ENCODE results near the gene C1QB. TPM values are rescaled to one million over a fixed set of nuclear protein-coding genes. Genes with fewer than 3 reads are reported as not detected.

Gene C1QB, protein sequence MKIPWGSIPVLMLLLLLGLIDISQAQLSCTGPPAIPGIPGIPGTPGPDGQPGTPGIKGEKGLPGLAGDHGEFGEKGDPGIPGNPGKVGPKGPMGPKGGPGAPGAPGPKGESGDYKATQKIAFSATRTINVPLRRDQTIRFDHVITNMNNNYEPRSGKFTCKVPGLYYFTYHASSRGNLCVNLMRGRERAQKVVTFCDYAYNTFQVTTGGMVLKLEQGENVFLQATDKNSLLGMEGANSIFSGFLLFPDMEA
- not detected in 2 replicates for total RNA-seq (2014; rRNA removed; shearing (Covaris generic))

DNA sequence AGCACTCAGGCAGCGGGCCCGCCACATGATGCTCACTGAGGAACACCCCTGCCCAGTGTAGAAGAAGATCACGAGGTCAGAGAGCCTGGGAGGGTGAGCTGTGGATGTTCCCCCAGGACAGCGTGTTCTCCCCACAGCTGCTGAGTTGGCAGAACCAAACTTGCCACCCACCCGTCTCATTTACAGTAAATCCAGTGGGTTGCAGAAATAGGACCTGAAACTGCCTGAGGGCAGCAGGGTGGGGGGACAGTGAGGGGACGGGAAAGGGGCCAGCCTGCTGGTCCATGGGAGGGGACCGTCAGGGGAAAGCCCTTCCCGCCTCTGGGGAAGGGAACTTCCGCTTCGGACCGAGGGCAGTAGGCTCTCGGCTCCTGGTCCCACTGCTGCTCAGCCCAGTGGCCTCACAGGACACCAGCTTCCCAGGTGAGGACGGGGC, at the start of gene C1QB:
C1QB (plus strand) TSS at position 356 of the 436 bp plus-strand sequence. CDS start 6,227 bp downstream, outside the sequence.
- no peak for DNase-seq
- no peaks in the 10 kb centered on the region for H3K9me3 ChIP-seq (replicated peaks)
- H3K27ac ChIP-seq, result no peak within 1 kb of the TSS
- H3K27me3 ChIP-seq, result peaks cover 26% of the 10 kb centered on the region; the same call in 1 of the 2 replicates
- no peaks in the 10 kb centered on the region for H3K36me3 ChIP-seq
- H3K4me1 ChIP-seq, result no peaks in the 10 kb centered on the region
- H3K4me3 ChIP-seq, result no peak within 1 kb of the TSS

DNA sequence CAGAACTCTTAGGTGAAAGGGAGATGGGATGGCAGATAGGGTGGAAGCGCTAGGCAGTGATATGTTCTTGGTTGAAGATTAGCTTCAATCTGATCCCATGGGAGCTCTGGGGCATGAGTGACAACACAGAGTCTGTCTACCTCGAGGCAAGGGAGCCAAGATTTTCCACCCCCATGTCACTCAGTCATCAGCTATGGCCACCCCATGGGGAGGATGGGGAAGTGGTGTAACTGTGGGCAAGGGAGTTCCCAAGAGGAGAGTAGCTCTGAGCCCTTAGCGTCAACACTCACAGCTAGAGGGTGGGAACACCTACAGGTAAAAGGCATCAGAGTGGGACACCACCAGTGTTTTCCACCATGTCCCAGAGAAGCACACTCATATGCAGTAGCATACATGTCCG, 46.9 kb upstream of the C1QB start:
- no peak for DNase-seq

DNA sequence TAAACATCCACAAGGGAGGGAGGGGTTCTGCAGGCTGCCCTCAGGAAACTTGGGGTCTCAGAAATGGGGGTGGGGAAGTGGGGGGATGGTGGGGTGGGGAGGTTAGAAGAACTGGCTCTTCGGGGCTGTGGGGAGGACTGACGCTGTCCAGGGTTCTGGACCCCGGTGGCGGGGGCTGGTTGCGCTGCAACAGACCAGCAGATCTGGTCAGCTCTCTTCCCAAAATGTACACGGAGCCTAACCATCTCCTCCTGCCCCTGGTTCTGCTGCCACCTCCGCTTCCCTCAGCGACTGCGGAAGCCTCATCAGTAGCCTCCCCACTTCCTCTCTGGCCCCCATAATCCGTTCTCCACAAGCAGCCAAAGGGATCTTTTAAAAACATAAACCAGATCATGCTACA, 45.9 kb upstream of the C1QB start:
- peaks cover 3% of the 10 kb centered on the region for H3K27me3 ChIP-seq

More for the DNA sequence above, 46.9 kb upstream of the C1QB start:
- Histone ChIP-seq H3K27ac (no peak overlapping the region), H3K36me3 (no peaks in the 10 kb centered on the region), H3K9me3 (replicated peaks) (no peaks in the 10 kb centered on the region), H3K4me3 (no peak overlapping the region), H3K4me1 (no peaks in the 10 kb centered on the region), H3K27me3 (peaks cover 3% of the 10 kb centered on the region)

DNA sequence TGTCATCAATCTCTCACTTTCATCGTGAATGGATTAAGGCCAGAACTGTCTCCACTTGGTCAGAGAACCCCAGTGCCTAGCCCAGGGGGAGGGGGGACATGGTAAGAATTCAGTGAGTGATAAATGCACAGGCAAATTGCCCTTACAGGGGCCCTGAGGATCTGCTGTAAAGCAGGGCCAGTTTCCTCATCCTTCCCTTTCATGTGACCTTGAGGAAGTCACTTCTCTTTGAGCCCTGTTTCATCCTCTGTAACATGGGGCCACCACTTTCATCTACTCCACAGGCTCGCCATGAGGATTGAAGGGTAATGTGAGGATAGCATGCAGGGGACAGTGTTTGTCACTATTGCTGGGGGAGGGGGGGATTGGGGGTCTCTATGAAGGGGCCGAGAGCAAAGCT, 44.7 kb upstream of the C1QB start:
- Histone ChIP-seq H3K27me3 (peaks cover 3% of the 10 kb centered on the region), H3K27ac (no peak overlapping the region)

More for the DNA sequence above, 45.9 kb upstream of the C1QB start:
- no peak for DNase-seq
- no peaks in the 10 kb centered on the region for H3K36me3 ChIP-seq
- H3K4me1 ChIP-seq, result no peaks in the 10 kb centered on the region
- no peak overlapping the region for H3K4me3 ChIP-seq
- H3K27ac ChIP-seq, result no peak overlapping the region
- no peaks in the 10 kb centered on the region for H3K9me3 ChIP-seq (replicated peaks)

DNA sequence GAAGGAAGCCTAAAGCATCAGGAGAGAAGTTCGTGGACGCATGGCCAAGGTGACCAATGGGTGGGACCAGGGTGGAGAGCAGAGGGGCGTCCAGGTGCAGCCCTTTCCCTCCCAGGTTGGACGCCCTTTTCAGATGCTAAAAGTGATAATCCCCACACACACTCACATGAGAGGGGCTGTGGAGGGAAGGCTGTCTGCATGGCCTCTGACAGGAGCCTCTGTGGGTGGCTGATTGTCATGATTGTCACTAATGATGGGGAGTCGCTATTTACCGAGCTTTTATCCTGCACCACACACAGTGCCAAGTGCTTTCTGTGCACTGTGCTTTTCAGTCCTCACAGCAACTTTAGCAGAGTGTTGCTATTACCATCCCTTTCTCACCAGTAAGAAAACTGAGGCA, 43.7 kb upstream of the C1QB start:
- H3K27ac ChIP-seq, result no peak overlapping the region
- H3K4me3 ChIP-seq, result no peak overlapping the region
- DNase-seq, result no peak
- H3K27me3 ChIP-seq, result peaks cover 3% of the 10 kb centered on the region
- no peaks in the 10 kb centered on the region for H3K36me3 ChIP-seq
- H3K4me1 ChIP-seq, result no peaks in the 10 kb centered on the region
- H3K9me3 ChIP-seq (replicated peaks), result no peaks in the 10 kb centered on the region

More for the DNA sequence above, 44.7 kb upstream of the C1QB start:
- H3K36me3 ChIP-seq, result no peaks in the 10 kb centered on the region
- H3K4me3 ChIP-seq, result no peak overlapping the region
- DNase-seq, result no peak
- no peaks in the 10 kb centered on the region for H3K9me3 ChIP-seq (replicated peaks)
- no peaks in the 10 kb centered on the region for H3K4me1 ChIP-seq

DNA sequence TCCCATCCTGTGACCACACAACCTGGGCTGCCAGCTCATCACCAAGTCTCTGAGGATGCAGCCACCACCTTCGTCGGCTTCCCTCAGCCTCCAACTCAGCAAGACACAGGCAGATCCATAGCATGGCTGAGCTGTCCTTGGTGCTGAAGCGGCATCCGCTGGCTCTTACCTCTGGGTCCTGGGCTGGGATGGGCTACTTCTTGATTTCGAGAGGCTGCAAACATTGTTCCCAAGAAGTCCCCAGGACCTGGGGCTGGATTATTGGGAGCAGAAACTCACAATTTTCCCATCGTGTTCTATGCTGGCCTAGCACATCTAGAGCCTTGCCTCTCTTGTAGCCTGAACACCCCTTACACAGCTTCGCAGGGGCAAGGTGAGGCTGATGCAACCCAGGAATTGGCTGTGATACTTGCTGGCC, 41.5 kb upstream of the C1QB start:
- DNase-seq, result peak; percentile 80 to 87
- H3K36me3 ChIP-seq, result no peaks in the 10 kb centered on the region
- H3K4me1 ChIP-seq, result no peaks in the 10 kb centered on the region
- H3K9me3 ChIP-seq (replicated peaks), result no peaks in the 10 kb centered on the region
- peaks cover 10% of the 10 kb centered on the region for H3K27me3 ChIP-seq
- H3K4me3 ChIP-seq, result no peak overlapping the region
- H3K27ac ChIP-seq, result no peak overlapping the region

DNA sequence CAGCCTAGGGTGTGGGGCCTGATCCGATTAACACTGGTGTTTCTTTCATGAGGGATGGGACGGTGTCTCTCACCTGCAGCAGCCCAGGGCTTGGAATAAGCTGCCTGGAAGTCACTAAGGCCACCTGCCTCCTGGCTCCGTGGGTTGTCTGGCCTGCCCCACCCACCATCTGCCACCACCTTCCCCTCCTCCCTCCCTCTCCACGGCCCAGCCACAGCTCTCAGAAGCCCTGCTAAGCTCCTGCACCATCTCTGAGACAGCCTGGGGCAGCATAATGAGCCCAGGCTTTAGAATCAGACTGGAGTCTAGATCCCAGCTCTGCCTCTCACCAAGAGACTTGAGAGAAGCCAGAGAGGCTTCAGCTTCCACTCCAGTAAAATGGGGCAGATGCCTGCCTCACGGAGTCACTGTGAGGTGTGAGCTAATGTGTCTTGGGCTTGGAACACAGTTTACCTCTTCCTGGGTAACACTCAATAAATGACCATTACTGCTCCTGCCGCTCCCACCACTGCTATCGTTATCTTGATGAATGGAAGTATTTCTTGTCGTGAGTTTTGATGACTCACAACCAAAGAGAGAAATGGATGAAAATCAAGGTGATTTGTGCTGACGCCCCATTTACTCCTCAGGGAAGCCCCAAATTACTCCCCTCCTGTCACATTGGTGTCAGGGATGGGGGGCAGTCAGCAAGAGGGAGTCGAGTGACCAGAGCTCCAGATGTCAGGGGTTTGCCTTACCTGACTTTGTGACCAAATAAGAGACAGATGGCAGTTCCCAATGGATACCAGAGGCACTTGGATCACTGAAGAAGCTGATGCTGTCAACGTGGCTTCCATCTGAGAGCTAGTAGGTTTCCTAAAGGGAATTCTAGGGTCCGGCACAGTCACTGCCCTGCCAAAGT, 40.1 kb upstream of the C1QB start:
- no peak overlapping the region for H3K27ac ChIP-seq
- no peaks in the 10 kb centered on the region for H3K36me3 ChIP-seq
- H3K9me3 ChIP-seq (replicated peaks), result no peaks in the 10 kb centered on the region
- no peaks in the 10 kb centered on the region for H3K4me1 ChIP-seq
- no peak overlapping the region for H3K4me3 ChIP-seq
- DNase-seq, result no peak
- peaks cover 21% of the 10 kb centered on the region for H3K27me3 ChIP-seq

DNA sequence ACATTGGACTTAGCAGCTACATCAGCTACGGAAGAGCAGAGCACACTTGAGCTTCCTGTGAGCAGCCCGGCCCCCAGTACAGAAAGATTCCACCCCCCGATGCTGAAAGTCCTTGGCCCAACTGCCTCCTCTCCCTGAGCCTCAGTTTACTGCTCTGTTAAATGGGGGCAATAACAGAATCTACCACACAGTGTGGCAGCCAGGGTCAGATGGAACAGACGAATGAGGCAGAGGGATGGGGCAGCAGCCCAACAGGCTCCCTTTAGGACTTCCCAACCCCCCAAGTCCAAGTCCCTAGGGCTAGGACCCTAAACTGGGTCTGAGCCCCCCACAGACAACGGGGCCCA, 39.5 kb upstream of the C1QB start:
- Histone ChIP-seq H3K4me1 (no peaks in the 10 kb centered on the region), H3K36me3 (no peaks in the 10 kb centered on the region), H3K27ac (no peak overlapping the region), H3K9me3 (replicated peaks) (no peaks in the 10 kb centered on the region), H3K27me3 (peaks cover 27% of the 10 kb centered on the region), H3K4me3 (no peak overlapping the region)
- no peak for DNase-seq

DNA sequence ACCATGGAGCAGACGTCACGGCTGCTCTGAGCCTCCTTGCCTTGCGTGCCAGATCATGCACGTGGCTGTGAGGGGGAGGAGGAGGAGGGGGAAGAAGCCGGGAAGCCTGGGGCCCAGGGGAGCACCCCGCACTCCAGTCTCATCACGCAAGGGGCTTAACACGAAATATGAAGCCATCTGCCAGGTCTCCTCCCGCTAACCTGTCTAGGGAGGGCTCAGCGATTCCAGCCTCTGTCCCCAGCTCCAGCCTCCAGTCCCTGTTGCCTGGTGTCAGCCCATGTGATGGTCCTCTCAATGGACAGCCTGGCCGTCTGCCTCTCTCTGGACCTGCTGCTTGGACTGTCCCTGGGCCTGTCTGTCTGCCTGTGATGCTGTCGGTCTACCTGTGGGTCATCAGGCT, 39.1 kb upstream of the C1QB start:
- no peaks in the 10 kb centered on the region for H3K9me3 ChIP-seq (replicated peaks)
- H3K27ac ChIP-seq, result no peak overlapping the region
- no peak overlapping the region for H3K4me3 ChIP-seq
- DNase-seq, result no peak
- H3K4me1 ChIP-seq, result no peaks in the 10 kb centered on the region
- peaks cover 30% of the 10 kb centered on the region for H3K27me3 ChIP-seq
- H3K36me3 ChIP-seq, result no peaks in the 10 kb centered on the region

DNA sequence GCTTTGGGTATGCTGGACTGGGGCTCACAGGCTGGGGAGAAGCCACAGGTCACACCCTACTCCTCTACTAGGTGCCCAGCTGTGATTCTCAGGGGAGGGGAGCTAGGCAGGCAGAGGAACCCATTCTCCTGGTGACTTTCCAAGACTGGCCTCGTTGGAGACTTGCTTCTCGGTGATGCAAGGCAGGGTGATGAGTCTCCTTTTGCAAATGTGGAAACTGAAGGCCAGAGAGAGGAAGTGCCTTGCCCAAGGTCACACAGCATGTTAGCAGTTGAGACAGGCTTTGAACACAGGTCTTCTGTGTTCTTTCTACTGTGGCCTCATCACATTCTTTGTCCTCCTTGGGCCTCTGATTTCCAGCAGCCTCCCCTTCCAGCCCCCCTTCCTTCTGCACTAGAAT, 37.1 kb upstream of the C1QB start:
- H3K27me3 ChIP-seq, result peaks cover 49% of the 10 kb centered on the region
- no peak overlapping the region for H3K4me3 ChIP-seq
- H3K4me1 ChIP-seq, result no peaks in the 10 kb centered on the region
- H3K27ac ChIP-seq, result no peak overlapping the region
- H3K36me3 ChIP-seq, result no peaks in the 10 kb centered on the region
- no peaks in the 10 kb centered on the region for H3K9me3 ChIP-seq (replicated peaks)
- DNase-seq, result no peak

DNA sequence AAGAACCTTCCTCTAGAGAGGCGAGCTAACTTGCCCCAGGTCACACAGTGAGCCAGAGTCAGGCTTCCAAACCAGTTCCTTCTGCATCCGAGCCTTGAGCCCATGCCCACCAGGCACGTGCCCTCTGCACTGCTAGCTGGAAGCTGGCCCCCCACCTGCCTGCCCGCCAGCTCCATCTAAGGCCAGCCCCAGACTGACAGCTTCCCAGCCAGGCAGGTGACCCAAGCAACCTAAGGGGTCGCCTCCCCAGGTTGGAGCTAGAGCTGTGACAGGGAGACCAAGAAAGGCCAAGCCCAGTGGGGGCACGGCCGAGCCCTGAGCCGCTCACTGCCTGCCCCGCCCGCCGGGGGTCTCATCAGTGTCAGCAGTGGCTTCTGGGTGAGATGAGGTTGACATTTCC, 36.5 kb upstream of the C1QB start:
- no peak overlapping the region for H3K27ac ChIP-seq
- no peaks in the 10 kb centered on the region for H3K4me1 ChIP-seq
- H3K9me3 ChIP-seq (replicated peaks), result no peaks in the 10 kb centered on the region
- no peak overlapping the region for H3K4me3 ChIP-seq
- DNase-seq, result no peak
- peaks cover 53% of the 10 kb centered on the region for H3K27me3 ChIP-seq
- no peaks in the 10 kb centered on the region for H3K36me3 ChIP-seq

DNA sequence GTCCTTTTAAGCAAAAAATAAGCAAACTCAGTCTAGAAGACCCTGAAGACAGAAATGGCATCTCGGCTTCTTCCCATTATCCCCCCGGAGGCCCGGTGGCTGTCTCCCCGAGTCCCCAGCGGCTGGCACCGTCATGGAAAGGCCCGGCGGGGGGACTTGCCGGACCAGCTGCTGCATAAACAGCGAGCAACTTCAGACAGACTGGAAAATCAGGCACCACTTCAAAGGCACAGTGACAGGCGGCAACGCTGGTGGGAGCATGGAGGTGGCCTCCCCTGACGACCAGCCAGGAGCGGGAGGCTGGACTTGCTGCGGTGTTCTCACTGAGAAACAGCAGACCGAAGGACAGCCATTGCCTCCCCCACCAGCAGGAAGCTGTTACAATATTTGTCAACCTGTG, 35.0 kb upstream of the C1QB start:
- Histone ChIP-seq H3K36me3 (no peaks in the 10 kb centered on the region), H3K27me3 (peaks cover 61% of the 10 kb centered on the region), H3K4me3 (no peak overlapping the region), H3K9me3 (replicated peaks) (no peaks in the 10 kb centered on the region), H3K4me1 (no peaks in the 10 kb centered on the region), H3K27ac (no peak overlapping the region)
- DNase-seq, result peak; percentile 40 to 52

DNA sequence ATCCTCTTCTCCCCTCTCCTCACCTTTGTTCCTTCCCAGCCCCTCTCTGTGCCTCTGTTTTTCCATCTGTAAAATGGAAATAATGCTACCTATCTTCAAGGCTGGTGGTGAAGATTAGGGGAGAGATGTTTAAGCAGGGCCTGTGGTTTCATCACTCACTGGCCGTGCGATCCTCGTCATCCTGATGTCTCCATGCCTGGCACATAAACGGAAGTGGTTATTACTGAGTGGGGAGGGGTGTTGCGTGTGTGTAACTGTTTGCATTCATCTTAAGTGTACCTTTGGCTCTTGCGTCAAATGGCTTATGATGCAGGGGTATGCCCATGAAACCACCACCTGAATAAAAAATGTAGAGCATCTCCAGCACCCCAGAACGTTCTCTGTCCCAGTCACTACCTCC, 33.8 kb upstream of the C1QB start:
- Histone ChIP-seq H3K27ac (no peak overlapping the region), H3K27me3 (peaks cover 61% of the 10 kb centered on the region), H3K36me3 (no peaks in the 10 kb centered on the region), H3K9me3 (replicated peaks) (no peaks in the 10 kb centered on the region), H3K4me1 (no peaks in the 10 kb centered on the region), H3K4me3 (no peak overlapping the region)
- DNase-seq, result no peak

DNA sequence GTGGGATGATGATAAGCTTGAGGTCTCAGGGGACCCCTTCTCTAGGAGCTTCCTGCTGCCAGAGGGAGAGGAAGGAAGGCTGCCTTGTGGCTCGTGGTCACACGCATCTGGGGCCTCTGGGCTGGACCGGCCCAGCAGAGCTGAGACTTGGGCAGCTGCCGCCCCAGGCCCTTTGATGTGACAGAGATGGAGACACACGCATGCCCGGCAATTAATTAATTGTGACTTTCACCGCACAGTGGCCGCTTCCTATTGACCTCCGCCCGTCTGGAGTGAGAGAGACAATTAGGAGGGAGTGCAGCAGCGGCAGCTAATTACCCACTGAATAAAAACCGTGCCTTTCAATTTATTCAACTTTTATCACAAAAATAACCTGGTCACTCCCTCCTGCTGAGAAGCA, 33.2 kb upstream of the C1QB start:
- Histone ChIP-seq H3K27ac (no peak overlapping the region), H3K4me1 (no peaks in the 10 kb centered on the region), H3K4me3 (no peak overlapping the region), H3K9me3 (replicated peaks) (no peaks in the 10 kb centered on the region), H3K36me3 (no peaks in the 10 kb centered on the region), H3K27me3 (peaks cover 61% of the 10 kb centered on the region)
- no peak for DNase-seq

DNA sequence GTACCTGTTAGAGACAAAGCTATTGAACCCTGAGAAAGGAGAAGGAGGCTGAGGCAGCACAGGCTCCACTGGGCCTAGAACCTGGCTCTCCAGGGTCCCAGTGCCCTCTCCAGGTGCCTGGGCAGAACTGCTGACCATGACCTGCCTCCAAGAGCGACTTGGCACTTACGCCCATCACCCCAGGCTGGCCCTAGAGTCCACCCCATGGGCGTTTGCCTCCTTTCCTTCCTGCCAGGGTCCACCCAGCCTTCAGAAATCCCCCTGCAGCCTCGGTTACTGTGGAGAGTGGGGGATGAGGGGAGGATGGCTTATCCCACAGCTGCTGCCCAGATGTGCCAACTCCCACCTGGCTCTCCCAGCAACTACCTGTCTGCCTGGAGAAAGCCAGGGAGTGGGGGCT, 31.3 kb upstream of the C1QB start:
- Histone ChIP-seq H3K27me3 (peaks cover 52% of the 10 kb centered on the region), H3K4me1 (no peaks in the 10 kb centered on the region), H3K36me3 (no peaks in the 10 kb centered on the region), H3K4me3 (no peak overlapping the region), H3K9me3 (replicated peaks) (no peaks in the 10 kb centered on the region), H3K27ac (no peak overlapping the region)
- no peak for DNase-seq

All from SJCRH30 (cell line).